Stimulated activated CD4-positive, alpha-beta T cell treated with anti-CD3 and anti-CD28 coated beads, Interleukin-15, amount 100 ng/mL, for 24 hours (primary cell): ENCODE results near the gene C1QTNF6.
"Not testable (repeated sequence)": the region's sequence is repeated elsewhere in the genome, so short reads cannot be mapped to it uniquely, and the experiment has no call there.

Source experiments
- DNase-seq: peaks from one replicate; pipeline ENCODE4 v3.0.0-alpha.2; 2020

C1QTNF6 gene

DNA sequence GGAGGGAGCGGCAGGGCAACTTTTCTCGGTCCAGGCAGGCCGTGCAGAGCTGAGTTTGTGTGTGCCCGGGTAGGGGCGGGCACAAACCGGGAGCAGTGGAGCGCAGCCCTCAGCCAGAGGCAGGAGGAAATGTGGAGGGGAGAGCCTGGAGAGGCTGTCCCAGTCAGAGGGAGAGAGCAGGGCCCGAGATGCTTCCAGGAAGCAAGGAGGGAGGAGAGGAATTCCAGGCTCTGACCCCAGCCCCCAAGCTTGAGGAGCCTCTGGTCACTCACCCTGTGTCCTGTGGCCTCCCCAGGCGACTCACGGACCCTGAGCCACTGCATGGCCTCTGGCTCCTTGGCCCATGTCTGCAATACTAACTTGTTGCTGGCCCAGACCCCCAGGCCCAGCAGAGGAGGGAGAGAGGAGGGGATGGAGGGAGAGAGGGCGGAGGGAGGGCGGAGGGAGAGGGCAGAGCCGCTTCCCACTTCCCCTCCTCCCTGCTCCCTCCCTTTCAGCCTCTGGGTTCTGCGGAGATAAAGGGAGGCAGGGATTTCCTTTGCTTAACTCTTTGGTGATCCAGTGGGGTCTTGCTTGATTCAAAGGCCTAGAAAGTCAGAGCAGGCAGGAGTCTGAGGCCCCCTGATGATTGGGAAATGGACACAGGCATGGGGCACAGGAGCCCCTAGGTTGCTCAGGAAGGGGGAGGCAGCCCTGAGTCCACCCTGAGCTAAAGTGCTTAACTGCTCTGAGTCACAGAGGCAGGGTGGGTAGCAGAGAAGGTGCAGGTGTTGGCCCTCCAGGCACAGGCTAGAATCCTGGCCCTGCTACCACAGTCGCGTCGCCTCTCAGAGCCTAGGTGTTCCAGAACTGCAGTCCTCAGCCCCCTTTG lies at the start of gene C1QTNF6:
Gene C1QTNF6, minus strand, starts transcription at position 357 of the 871 bp plus-strand sequence. Its CDS starts 34 bp downstream, at position 323.
- no peak for DNase-seq

DNA sequence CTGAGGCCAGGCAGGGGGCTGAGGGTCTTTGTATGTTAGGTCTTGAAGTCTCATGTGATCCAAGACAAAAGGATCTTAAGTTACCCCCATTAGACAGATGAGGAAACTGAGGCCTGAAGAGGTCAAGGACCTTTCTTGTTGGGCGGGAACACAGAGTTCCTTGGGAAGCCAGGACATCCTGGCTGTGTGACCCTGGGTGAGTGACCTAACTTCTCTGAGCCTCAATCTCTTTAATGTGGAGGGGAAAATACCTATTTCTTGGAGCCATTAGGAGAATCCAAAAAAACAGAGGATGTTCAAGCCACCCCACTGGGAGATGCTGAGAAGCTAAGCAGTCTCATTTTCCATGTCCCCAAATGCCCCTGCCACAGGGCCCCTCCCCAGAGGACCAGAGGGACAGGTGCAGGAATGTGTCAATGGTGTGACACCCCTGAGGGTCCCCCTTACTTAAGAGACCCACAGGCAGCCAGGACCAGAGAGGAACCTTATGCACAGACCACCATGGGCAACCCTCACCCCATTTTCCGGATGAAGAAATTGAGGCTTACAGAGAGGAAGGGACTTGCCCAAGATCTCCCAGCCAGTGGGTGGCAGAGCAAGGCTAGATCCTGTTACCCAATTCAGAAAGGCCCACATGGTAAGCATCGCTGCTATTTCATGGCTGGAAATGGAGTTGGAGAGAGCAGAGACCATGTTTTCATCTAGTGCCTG lies 48.0 kb upstream of the C1QTNF6 start:
- no peak for DNase-seq

DNA sequence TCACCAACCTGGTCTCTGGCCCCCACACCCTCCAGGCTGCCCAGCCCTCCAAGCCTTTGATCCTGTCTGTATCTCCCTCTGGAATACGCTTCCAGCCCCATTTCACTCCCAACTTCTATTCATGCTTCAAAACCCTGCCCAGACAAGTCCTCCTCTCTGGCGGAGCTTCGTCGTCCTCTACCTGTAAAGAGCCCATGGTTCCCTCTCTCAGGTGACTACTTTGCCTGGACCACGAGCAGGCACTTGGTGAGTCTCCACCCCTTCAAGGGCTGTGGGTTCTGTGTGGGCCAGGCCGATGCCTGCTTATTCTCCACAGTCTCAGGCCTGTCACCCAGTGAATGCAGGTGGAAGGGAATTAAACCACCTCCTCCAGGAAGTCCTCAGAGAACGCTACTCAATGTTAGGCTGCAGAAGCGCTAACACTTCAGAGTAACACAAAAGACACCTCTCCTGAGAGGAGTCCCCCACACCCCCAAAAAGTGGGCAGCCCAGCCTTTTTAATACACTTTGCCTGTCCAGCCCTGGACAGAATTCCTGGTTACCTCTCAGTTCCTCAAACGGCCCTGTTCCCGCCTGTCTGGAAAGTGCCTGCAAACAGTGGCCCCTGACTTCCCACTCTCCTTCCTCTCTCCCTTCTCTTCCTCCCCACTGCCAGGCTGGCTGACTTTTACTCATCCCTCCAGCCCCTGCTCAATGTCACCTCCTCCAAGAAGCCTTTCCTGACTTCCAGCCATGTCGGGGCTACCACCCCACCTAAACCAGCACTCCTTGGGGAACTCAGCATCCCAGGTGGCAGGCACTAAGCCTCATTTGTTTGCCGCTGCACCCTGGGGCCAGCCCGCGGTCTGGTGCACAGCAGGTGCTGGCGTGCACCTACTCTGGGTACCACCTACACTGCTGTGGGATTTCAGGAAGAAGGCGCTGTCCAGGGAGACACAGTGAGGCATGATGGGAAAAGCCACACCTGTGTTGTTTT lies 47.0 kb upstream of the C1QTNF6 start:
- DNase-seq = peak; percentile 21

DNA sequence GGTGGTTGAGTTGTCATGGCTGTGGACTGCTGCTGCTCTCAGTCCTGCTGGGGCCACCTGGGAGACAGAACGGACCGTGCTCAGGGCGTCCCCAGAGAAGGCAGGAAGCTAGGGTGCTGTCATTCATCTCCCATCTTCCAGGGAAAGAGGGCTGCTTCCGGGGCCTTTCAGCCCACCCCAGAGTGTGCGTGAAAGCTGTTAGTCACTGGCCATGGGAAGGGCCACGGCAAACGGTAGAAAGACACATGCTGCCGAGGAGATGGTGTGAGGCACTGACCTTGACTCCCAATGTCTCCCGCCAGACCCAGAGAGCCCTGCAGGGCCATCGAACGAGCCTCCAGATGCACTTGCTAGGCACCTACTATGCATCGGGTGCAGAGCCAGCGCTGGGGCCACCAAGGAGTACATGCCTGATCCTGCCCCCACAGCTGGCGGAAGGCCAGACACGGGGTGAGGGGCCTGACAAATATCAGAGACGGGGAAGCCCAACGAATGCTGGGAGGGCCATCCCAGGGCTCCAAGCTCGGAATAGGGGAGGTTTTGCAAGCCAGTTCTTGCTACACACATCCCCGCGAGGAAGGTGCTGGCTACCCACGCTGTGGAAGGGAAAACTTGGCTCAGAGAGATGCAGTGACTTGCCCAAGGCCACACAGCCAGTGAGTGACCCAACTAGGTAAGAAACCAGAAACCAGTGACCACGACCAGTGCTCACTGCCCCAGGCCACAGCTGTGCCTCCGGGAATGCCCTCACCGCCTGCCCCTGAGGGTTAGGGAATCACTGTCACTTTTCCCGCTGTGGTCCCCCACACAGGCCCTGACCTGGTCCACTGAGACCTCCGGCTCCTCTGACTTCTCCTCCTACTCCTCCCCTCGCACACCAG lies 45.9 kb upstream of the C1QTNF6 start:
- peak; percentile 30 for DNase-seq

DNA sequence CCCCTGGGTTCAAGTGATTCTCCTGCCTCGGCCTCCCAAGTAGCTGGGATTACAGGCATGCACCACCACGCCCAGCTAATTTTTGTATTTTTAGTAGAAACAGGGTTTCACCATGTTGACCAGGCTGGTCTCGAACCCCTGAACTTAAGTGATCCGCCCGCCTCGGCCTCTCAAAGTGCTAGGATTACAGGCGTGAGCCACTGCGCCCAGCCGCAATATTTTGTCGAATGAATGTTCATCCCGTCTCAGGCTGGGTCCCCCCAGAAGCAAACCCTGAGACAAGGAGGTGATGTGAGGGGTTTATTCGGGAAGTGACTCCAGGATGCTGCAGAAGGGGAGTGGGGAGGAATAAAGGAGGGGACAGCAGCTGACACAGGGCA lies 45.3 kb upstream of the C1QTNF6 start:
- not testable (repeated sequence) for DNase-seq

DNA sequence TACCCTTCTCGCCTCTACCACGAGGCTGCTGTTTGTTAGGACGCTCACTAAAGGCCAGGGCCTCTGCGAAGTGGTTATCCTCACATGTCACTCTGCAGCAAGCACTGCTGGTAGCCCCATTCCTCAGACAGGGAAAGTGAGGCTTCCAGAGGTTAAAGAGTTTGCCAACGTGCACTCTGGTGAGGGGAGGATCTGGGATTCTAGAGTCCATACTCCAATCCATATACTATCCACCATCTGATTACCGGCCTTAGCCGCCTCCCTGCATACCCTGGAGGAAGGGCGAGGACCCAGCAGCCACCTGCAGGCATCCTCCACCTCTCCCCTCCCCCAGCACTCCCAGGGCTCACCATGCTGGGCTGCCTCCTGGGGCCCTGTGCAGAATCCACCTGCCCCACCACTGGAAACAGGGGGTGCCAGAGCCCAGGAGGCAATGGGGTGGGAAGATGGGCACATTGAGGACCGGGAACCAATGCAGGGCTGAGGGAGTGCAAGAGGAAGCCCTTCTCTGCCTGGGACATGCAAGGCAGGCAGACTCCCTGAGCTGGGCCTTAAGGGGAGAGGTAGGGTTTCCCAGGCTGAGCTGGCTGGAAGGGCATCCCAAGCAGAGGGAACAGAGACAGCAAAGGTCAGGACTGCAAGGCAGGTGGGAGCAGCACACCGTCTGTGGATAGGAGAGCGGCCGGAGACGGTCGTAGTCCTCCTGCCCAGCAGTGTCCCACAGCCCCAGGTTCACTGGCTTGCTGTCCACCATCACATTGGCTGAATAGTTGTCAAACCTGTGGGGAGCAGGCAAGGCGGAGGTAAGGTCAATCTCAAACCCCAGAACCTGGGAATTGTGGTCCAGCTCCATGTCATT lies 44.3 kb upstream of the C1QTNF6 start:
- DNase-seq = peak; percentile 42

DNA sequence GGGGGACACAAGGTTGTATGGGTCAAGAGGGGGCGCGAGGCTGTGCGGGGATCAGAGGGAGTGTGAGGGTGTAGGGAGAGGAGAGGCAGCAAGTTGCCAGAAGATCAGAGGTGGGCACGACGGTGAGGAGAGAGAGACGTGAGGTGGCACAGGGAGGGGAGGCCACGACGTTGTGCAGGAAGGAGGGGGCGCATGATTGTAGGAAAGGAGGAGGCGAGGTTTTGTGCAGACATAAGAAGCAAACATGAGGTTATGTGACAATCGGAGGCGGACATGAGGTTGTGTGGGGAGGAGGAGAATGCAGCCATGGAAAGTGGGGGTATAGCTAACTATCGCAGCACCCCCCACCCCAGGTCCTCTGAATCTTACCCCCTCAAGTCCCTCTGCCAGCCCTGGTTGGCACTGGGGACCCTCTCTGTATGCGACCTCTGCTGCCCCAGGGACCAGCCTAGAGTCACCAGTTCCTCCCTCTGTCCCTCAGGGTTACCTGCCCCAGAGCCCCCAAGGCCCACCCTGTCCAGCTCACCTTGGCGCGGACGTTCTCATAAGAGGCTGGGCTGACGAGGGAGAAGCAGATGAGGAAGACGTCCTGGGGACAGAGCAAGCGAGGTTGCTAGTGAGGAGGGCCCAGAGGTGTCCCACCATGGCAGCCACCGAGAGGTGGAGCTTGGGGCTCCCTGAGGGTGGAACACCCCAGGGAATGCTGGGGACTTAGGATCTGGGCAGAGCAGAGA lies 43.5 kb upstream of the C1QTNF6 start:
- peak; percentile 64 for DNase-seq

DNA sequence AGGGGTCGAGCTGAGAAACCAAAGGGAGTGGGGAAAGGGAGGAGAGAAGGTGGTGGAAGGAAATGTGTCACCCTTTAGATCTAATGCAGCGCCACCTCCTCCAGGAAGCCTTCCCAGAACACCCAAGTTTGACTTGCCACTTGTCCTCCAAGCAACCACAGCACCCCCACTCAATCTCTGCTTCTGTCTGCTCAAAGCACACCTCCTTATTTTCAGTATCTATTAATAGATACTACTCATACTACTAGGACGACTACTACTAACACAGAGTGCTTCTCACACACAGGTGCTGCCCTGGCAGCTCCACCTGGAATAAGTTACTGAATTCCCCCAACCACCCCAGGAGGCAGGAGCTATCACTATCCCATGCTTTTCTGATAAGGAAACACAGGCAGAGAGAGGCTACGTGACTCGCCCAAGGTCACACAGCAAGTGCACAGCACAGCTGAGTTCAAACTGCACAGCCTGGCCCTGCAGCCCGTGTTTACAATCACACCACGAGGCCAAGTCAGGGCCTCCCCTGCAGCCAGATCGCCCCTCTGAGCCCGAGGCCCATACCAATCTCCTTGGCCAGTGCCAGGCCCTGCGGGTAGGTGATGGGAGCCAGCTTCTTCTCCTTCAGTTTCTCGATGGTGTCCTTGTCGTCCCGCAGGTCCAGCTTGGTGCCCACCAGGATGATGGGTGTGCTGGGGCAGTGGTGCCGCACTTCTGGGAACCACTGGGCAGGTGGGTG lies 42.8 kb upstream of the C1QTNF6 start:
- DNase-seq = peak; percentile 92

DNA sequence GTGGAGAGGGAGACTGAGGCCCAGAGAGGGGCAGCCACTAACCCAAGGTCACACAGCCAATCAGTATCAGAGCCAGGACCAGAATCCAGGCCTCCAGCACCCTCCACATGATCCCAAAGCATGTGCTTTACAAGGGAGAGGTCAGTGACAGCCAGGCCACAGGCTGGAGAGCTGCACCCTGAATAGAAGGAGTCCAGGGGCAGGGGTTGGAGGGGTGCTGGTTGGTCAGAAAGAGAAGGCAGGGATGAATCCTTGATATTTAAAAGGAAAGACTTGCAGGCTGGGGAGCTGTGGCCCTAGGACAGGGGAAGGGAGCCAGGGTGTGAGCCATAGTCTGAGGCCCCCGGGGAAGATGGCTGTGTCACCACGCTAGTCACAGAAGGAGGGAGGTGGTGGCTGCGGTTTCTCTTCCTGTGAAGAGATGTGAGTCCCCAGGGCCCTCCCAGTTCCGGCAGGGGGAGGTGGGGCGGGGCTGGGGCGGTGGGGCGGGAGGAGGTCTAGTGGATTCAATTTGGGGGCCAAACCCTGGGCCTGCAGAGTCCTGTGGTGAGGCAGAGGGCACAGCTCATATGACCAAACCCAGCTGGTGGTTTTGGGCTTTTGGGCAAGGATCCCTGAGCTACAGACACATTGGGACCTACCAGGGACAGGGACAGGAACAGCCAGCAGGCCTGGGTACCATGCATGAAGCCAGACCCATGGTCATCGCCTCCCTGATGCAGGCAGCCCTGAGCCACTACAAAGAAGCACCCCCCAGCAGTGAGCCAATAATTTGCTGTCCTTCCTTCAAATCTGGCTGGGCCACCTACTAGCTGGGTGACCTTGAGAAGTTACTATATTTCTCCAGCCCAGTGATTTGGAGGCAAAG lies 42.0 kb upstream of the C1QTNF6 start:
- peak; percentile 94 for DNase-seq

DNA sequence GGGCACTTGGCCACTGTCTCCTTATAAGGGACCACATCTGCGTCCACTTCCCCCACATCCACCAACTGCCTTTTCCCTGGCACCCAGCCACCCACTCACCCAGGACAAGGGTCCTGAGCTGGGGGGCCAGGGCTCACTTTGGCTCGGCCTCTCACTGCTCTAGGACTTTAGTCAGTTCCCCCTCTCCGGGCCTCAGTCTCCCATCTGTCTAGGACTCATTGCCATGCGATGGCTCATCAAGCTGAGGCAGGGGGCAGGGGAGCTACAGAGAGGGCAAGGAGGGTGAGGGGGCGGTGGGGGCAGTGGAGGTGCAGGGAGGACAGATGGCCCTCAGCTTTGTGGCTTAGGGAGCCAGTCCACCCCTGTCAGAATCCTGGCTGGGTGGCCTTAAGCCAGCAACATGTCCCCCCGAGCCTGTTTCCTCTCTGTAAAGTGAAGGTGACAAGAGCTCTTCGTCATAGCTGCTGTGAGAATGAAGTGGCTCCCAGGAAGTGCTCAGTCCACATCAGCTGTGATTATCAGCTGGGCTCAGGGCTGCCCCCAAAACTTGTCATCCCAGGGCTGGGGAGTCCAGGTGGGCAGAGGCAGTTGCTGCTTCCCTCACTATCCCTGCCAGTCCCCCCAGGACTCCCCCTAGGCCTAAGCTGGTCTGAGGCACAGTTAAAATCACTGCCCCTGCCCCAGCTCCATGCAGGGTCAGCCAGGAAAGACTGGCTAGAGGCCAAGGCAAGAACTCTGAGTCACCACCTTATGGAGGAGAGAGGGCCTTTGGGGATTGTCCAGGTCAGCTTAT lies 41.2 kb upstream of the C1QTNF6 start:
- DNase-seq = peak; percentile 58

DNA sequence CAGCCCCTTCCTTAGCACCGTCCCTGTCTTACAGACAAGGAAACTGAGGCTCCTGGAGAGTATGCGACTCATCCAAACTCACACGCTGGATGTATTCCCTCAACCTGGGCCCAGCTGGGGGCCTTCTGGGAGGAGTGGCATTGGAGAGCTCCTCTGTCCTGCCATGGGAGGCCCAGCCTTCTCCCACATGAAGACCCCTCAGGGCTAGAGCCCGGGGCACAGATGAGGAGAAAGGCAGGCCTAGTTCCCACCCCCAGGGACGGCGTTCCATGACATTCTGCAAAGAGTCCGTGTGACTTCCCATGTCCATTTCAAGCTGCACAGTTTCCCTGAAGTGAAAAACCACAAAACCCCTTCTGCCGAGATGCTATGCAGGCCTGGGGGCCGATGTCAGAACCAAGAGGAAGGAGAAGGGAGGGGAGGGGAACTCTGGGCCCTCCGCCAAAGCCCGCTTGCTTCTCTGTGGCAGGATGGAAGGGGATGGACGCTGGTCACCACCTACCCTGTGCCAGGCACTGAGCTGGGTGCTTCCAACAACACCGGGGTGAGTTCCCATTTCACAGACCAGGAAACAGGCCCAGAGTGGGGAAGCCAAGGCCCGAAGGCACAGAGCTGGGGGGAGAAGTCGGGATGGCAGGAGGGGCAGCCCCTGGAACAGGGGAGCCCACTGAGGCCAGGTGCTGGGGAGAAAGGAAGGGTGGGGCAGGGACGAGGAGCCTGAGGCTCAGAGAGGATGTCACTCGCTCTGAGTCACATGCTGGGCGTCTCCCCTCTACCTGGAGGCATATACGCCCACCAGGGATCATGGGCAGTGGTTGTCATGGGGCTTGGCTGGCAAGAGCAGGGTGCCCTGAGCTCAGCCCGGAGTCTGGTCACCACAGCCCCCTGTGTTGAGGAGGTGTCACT lies 40.3 kb upstream of the C1QTNF6 start:
- peak; percentile 67 for DNase-seq

DNA sequence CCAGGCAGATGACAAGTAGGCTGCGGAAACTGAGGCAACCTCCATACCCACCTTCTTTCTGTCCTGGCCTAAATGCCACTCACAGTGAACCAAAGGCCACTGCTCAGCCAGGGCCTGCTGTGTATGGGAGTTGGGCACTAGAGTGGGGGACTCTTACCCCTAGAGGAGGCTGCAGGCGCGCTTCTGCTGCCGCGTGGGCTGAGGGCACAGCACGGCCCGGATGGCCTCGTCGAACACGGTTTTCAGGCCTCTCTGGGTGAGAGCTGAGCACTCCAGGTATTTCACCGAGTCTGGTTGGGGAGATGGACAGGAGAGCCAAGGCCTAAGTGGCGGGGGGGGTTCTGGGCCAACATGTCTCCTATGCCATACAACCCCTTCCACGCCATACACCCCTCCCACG lies 38.5 kb upstream of the C1QTNF6 start:
- DNase-seq = peak; percentile 36

DNA sequence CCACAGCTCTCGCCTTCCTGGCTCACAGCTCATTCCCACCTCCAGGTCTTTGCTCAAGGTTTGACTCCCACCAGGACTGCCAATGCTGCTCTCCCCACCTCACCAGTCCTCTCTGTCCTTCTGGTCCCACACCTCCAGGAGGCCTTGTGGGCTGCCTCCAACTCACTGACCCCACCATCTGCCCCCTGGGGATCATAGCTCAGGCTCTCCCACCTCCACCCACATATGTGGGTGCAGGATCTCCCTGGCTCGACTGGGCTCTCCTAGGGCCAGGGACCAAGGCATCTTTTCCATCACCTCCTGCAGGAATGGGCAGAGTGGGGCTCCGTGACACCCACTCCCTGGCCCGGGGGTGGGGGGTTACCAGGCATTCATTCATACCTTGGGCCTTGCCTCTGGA lies 38.0 kb upstream of the C1QTNF6 start:
- no peak for DNase-seq

DNA sequence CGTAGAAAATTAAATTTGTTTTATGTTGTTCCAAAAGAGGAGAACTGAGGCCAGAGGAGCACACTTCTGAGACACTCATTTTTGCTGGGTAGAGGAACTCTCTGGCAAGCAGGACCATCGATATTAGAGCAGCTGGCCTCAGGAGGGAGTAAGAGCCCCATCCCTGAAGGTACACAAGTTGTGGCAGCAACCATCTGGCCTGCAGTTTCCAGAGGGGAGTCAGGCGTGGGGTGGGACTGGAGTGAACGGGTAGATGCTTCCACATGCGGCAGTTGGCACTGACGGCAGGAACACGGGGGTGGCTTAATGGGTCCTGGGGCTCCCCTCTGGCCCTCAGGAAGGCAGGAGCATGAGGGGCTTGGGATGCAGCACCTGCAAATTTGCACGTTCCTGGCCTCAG lies 37.4 kb upstream of the C1QTNF6 start:
- peak; percentile 8 for DNase-seq

DNA sequence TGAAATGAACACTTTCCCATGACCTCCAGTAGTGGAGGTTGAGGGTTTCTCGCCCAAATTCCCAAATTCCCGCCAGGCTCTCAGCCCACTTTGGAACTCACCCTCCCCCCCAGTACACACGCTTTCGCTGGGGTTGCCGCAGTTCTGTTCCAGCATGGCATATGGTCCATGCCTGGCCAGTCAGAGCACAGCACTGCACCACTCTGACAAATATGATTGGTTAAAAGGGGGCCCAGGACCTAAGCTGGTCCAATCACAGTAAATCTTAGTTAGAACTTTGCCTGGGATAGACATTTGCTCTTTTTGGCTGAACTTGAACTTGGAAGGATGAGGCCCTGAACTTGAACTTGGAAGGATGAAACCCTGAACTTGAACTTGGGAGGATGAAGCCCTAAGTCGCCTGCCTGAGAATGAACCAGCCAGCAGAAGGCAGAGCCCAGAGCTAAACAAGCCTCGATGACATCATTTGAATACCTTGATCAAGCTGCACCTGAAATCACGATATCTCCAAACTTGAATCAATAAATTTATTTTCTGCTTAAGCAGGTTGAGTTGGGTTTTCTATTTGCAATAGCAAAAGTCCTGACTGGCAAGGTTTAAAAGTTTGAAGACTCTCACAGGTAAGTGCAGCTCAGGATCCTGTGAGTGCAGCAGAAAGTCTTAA lies 36.8 kb upstream of the C1QTNF6 start:
- DNase-seq = peak; percentile 8
